ENCODE data around the gene RNF39.

RNF39 gene

DNA sequence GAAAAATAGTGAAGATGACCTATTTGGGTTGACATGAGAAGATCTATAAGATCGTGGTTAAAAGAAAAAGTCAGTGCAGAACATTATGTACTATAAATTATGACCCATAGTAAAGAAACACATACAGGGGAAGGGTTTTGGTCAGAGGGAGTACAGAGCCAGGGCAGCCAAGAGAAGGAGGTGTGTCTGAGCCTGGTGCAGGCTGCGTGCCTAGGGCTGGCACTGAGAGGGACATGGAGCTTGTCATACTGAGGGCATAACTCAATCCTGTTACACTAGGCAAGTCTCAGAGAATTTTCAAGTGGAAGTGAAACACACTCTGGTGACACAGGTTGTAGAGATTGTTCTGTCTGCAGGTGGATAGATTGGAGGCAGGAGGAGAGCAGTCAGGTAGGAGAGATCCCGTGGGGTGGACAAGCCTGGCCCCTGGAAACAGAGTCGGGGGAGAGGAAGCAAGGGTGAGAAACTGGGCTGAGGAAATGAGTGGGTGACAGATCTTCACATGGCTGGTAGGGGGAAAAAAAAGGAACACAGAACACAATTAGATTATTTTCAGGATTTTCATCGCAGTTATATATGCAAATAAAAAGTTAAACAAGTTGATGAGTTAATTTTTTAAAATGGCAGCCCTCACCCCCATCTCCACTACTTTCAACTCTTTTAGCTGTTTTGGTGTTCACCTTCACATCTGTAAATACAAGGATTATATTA lies 18.5 kb upstream of the RNF39 start:
- no peak for DNase-seq

DNA sequence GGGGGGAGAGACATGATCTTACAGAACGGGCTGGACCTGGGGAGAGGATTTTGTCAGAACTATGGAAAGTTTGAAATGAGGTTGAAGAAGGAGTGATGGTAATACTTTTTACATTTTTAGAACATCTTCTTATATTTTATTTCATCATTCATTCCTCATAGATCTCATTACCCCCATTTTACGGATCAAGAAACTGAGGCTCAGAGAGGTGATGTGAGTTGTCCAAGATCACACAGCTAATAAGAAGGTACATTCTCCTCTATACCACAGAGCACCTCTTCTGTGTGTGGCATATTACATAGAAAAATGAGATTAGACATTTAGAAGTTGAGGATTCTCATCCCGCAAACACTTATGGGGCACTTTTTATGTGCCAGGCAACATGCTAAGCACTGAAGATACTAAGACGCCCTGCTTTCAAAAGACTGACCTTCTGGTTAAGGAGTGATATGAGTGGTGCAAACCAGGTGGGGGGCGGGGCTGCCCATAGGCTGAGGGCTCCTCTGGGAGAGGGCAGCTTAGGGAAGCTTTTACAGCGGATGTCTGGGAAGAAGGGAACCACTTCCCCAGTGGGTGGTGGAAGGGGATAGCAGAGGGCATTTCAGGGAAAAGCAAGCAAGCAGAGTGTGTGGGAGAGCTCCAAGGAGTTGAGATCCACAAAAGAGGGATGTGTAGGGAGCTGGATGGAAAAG lies 17.4 kb upstream of the RNF39 start:
- no peak for DNase-seq

DNA sequence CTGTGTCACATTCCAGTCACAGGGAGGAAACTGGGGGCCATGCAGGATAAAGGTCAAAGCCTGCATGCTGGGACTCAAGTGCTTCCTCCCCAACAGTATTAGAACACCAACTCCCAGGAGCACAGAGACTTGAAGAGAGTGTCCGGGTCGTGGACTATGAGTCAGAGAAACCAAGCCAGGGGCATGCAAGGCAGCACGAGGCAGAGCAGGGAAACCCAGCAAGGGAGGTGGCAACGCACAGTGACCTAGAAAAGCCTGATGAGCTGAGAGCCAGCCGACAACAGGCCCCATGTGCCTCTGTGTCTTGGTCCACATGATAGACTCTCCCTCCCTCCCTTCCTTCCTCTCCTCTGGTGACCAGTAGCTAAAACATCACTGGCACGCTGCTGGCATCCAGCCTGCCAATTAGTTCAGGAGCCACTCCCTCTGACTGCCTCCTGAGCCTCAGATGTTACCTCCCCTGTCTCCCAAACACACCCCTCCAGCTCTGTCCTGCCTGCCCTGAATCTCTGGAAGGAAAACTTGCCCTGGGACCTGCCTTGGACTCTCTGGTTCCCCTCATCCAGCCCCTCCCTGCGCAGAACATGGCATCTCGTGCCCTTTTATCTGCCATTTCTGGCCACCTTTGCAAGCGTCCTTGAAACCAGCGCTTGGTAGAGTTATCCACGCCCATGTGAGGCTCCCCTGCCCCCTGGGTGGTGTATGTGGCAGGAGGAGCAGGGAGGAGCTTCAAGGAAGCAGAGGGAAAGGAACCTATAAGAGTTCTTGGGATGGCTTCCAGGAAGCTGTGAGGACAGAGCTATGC lies 16.2 kb upstream of the RNF39 start:
- DNase-seq = no peak

DNA sequence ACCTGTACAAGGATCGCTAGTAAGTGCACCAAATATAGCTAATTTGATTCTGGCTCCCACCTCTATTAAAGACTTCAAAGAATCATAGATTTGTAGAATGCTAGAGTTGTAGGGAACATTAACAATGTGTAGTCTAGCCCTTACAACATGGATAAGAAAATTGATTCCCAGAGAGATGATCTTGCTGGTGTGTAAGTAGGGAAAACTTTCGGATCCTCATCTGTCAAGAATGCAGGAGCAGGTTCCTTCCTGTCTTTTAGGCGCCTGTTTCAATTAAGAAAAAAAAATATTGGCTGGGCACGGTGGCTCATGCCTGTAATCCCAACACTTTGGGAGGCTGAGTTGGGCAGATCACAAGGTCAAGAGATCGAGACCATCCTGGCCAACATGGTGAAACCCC lies 12.3 kb upstream of the RNF39 start:
- DNase-seq = no peak

DNA sequence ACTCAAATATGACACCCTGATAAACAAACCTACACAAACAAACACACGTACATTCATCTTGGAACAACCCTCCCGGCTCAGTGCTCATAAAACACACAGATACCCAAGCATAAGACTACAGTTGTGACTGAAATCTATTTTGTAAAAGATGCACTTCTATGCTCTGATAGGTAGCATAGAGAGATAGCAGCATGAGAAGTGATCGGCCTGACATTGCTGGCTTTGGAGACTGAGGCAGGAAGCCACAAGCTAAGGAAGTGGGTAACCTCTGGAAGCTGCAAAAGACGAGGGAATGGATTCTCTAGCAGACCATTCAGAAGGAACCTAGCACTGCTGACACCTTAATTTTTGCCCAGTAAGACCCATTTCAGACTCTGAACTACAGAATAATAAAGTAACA lies 1.6 kb upstream of the RNF39 start:
- peak in 1 of 6 experiments; percentile 13 for DNase-seq

DNA sequence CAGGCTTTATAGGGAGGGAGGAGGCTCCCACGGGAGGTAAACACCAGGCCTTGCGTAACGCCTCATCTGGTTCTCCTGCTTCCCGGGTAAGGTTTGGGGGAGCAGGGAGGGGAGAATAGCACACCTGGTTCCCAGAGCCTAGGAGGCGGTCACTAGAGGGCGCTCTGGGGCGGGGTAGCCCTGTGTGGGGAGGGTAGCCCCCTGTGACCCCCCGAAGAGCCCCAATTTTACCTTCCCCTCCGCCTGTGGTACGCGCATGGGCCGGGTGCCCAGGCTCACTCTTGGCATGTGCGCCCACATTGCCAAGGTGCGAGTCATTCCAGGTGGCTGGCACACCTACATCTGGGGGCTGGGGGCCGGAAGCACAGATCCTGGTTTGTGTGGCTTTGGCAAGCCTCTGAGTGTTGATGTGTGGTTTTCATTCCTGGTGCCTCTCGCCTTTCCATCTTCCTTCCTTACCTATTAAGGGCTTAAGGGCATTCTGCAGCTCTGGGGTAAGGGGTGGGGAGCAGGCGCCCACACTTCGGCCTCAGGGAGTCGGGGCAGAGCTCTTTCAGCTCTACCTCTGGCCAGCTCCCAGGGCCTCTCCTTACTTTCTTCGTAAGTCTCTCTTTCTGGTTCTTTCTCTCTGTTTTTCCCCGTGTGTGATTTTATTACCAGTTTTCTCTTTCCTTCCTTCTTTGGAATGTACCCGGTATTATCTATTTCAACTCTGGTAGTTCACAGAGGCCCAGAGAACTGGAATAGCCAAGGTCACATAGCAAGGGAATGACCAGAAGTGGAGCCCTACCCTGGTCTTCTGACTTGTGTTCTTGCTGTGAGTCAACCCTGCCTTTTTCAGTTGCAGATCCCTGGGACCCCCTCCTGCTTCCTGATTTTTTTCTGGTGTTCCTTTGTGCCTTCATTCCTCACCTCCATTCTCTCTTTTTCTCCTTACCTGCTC lies 492 bp upstream of the RNF39 start:
- peak in 3 of 6 experiments; percentile 5 to 28 (median 19) for DNase-seq

DNA sequence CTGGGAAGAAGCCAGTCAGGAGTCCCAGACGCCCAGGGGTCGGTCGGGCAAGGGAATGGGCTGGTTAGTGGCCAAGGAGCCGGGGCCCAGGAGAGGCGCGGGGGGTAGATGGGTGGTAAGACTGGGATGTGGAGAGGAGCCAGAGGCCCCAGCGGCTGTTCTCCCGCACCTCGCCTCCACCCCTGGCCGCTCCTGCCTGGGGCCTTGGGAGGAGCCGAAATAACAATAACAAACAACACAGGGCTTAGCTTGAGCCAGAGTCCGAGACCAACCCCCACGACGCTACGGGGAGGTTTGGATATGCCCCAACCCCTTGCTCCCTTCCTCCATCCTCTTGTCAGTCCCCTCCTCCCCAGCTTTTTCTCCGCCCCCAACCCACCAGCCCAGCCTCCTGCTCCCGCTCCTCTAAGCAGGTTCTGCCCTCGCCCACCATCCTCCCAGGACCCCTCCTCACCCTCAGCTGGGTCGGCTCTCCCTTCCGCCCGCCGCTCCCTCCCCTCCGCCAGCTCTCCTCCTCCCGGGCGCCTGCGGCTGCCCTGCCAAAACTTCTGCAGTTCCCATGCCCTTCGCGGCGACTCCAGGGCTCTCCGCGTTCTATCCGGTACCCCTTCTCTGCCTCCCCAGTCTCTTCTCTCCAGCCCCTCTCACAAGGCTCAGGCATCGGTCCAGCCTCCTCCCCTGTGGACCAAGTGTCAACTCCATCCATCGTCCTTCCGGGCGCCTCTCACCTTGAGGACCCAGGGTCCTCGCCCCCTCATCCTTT lies 1.1 kb downstream of the RNF39 start:
- DNase-seq = no peak

DNA sequence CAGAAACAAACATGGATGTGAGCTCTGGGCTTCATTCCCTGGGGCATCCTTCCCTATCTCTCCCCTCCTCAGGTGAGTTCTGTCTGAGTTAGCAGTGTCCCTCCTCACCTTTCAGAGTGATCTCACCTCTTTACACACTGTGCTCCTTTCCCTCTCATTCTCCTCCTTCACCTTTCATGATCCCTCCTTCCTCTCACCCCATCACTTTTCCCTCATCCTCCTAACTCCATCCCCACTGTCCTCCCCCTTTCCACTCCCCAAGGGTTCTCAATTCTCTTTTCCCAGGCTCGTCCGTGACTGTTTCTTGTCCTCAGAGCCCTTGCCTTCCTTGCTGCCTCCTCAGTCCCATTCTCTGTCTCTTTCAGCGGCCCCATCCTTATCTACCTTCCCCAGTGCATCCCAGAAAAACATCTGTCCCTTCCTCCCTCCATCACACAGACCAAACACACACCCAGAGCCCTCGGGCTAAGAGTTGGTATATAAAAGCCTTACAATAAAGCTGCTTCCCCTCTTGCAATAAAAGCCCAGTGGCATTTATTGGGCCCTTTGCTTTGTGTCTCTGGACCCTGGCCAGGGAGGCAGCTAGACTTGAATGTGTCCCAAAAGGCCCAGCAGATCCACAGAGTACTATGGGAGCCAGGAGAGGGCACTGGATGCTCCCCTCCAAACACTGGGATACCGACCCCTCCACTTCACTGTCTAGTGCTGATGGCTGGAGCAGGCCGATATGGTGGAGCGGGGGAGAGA lies 1.9 kb downstream of the RNF39 start:
- DNase-seq = no peak

DNA sequence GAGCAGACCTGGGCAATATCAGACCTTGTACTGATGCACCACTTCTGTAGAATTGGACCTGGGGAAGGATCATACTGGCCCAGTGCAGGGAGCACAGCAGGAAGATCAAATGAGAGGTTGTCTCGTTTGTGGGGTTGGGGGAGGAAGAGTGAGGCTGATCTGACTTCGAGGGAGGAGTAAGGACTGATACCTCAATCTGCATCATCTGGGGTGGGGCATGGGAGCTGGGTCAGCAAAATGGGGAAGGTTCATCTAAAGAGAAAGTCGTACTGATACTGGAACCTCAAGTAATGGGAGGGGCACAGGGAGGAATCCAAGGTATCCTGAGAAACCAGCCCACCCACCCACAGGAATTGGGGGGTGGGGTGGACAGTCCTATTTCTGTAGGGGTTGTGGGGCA lies 3.7 kb downstream of the RNF39 start:
- no peak for DNase-seq

DNA sequence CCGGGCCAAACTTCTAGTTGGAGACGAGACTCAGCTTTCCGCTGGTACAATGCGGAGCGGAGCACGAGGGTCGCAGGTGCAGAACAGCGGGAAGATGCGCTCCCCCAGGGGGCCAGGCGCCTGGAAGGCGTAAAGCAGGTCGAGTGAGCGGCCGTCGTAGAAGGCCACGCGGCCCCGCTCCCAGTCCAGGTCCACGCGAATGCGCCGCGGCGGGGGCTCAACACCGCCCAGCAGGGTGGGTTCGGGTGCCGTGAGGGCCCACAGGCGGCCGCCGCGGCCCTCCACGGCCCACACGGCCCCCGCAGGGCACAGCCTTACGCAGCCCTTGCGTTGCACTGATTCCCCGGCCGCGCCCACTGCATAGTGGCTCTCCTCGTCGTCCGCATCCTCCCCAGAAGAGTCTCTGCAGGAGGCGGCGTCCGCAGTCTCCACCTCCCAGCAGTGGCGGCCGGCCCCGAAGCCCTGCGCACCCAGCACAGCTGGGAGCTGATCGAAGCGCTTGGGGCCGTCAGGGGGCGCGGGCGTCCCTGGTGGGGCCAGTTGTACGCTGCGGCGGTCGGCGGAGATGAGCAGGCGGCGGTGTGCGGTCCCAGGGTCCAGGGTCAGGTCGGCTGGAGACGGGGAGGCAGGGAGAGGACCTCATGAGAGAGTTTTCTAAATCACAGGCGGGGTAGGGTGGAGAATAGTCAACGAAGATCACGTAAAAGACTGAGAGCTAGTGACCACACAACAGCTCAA lies 4.3 kb downstream of the RNF39 start:
- DNase-seq = peak in 1 of 6 experiments; percentile 14

DNA sequence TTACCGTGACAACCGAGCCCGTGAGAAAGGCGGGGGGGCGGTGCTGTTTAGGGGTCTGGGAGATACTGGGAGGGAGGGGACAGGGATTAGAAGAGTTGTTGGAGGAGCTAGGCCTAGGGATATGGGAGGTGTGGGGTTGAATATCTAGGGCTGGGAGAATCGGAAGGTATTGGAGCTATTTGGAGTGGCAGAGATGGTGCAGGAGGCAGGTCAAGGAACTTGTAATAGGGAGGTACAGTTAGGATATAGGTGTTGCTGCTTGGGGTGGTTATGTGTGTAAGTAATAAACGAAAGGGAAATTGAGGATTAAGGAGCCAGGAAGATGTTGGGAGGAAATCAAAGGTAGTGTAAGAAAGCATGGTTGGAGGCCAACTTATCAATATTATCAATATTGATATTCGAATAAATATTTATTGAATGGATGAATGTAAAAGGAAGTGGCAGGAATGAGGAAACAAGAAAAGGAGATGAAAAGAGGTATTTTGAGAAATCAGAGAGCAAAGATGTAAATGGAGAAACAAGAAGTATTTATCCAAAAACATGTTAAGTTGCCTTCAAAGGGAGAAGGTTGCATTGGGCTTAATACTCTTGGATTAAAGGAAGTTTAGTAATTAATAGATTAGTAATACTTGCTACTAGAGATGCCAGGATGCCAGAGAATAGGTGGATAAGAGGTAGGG lies 8.0 kb downstream of the RNF39 start:
- no peak for DNase-seq

DNA sequence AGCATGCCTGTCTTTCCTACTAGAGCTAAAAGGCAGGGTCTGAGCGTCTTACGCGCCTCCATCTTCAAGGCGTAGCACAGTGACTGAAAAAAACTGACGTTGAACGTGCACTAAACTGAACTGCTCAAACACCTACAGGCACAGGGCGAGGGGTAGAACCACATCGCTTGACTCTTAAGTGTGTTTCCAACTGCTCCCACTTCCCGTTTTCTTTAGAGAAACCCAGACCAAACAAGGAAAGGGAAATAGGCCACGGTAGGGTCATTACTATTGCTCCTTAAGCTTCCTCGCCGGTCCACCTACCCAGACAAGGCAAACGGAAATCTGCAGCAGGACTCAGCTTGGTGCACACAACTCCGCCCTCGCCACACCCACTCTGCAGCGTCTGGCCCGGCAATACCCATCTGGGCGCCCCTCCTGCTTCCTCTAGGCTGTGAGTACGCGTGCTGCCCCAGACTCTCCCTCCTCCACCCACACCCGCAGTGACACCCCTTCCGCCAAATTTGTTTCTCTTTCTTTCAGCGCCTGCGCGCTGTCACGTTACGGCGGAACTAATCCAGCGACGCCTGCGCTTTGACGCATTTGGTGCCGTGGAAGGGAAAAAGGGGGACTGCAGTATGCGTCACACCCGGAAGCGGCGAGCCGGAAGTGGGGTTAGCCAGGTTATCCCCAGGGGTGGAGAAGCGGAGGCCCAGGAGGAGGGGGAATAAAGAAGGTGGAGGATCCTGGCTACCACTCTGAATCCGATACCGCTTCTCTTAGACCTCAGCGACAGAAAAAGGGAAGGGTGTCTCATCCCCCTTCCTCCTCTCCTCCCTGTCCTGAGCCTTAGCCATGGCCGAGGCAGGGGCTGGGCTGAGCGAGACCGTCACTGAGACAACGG lies 8.8 kb downstream of the RNF39 start, which contains the start of gene PPP1R11:
Gene PPP1R11 (plus strand): TSS at position 622 of the 883 bp plus-strand sequence. CDS start 213 bp downstream, at position 835.
- peak; percentile 94 to 100 (median 98) for DNase-seq

DNA sequence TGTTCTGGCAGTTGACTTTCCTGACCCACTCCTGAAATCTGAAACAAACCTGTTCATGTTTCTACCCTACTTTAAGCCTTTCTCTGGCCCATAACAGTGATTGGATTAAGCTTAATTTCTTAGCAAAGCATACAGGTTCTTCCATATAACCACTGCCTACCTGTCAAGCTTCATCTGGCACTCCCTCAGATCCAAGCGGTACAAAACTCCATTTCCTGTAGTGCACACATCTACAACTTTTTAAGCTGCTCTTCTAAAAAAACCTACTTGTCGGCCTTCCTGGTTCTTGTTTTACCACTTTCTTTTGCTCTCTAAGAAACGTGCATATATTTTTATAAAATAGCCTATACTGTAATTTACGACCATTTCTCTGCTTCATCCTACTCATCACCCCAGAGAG lies 9.5 kb downstream of the RNF39 start:
- no peak for DNase-seq

DNA sequence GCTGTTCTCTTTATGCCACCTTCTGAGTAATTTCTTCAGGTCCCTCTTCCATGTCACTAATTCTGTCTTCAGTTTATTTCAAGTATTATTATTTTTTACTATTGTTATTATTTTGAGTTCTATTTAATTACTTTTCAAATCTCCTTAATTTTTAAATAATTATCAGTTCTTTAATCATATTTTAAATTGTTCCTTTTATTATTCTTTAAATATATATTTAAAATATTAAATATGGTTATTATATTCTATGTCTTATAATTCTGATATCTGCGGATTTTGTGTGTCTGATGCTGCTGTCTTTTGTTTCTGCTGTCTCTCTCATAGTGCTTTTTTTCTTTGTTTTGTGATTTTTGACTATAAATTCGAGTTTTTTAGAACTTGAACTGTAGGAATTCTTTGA lies 12.3 kb downstream of the RNF39 start:
- DNase-seq = no peak

DNA sequence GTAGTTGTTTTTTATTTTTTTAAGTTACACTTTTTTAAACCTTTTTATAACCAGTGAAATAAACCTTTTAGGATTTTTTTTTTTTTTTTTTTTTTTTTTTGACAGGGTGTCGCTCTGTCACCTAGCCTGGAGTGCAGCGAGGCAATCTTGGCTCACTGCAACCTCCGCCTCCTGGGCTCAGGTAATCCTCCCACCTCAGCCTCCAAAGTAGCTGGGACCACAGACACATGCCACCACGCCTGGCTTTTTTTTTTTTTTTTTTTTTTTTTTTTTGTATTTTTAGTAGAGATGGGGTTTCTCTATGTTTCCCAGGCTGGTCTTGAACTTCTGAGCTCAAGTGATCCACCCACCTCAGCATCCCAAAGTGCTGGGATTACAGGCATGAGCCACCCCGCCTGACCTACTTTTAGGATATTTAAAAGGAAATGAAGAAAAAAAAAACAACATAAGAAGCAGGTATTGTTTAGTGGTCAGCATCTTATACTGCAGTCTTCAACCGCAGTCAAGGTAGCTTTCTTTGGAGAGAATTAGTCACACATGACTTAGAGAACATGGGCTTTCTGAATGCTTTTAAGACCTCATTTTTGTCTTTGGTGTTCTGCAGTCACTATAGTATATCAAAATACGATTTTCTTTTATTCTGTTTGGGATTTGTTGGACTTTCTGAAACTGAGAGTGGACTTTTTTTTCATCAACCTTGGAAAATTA lies 12.9 kb downstream of the RNF39 start:
- DNase-seq = no peak

DNA sequence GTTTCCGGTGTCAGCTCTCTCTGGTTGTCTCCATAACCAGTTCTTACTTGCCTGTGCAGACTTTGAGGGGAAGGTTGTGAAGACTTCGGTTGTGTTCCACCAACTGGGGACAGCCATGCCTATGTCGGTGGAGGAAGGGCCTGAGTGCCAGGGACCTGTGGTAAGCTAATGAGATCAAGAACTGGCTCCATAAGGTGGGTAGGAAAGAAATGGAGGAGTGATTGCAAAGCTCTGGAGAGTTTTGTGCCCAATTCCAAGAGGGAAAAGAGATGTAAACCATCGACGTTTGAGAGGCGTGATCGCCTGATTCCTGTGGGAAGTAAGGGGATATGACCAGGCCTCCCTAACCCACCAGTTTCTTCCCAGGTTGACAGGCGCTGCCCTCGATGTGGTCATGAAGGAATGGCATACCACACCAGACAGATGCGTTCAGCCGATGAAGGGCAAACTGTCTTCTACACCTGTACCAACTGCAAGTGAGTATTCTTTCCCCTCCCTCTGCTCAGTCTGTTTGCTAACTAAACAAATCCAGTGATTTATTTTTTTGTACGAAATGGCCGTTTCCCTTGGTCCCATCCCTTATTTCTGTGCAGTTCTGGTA lies 13.6 kb downstream of the RNF39 start:
- DNase-seq = peak in 2 of 6 experiments; percentile 10 to 36
